ENCODE measurements around the gene TRPV4. TPM values are rescaled to one million over a fixed set of nuclear protein-coding genes. Genes with fewer than 3 reads are reported as not detected.

Gene TRPV4
- total RNA-seq, 6 experiments from 2014 or later: 5.3 to 10.3 (median 6.7) TPM

GRCh38 chr12:109800536-109800935, 32.7 kb downstream of the TRPV4 start:
- DNase-seq: no peak
- TF ChIP-seq CTCF (IDR thresholded peaks at IDR 0.05) (no peak), POLR2A (IDR thresholded peaks at IDR 0.05) (no peak)
- Histone ChIP-seq H3K4me1 (peaks cover 0 to 2% (median 0%) of the 10 kb centered on the region in 4 donors), H3K27ac (no peak overlapping the region), H3K4me3 (no peak overlapping the region), H3K27me3 (no peaks in the 10 kb centered on the region), H3K36me3 (peaks cover 0 to 12% (median 3%) of the 10 kb centered on the region in 4 donors), H3K9me3 (no peaks in the 10 kb centered on the region)
- 83% methylated on average over 1 of the region's 13 CpGs for WGBS (ENCODE audit: insufficient coverage, low coverage, low lambda C conversion rate, missing lambda C conversion rate)
- intact Hi-C loops (cut with DNase I): no loop called here
- ATAC-seq: no peak

GRCh38 chr12:109798691-109799090, 34.5 kb downstream of the TRPV4 start:
- no peak for DNase-seq
- Histone ChIP-seq H3K4me1 (no peaks in the 10 kb centered on the region), H3K9me3 (no peaks in the 10 kb centered on the region), H3K27ac (no peak overlapping the region), H3K4me3 (no peak overlapping the region), H3K27me3 (no peaks in the 10 kb centered on the region), H3K36me3 (peaks cover 0 to 6% (median 3%) of the 10 kb centered on the region in 4 donors)
- peak in 1 of 4 donors; percentile 9 for ATAC-seq
- 40% methylated on average over 1 of the region's 20 CpGs for WGBS (ENCODE audit: insufficient coverage, low coverage, low lambda C conversion rate, missing lambda C conversion rate)
- TF ChIP-seq POLR2A (IDR thresholded peaks at IDR 0.05) (no peak), CTCF (IDR thresholded peaks at IDR 0.05) (no peak)
- intact Hi-C loops (cut with DNase I): no loop called here

- H3K9me3 ChIP-seq: no peaks in the 10 kb centered on the region
- H3K27me3 ChIP-seq: no peaks in the 10 kb centered on the region
- ATAC-seq: no peak
- H3K4me3 ChIP-seq: no peak overlapping the region
- peaks cover 0 to 6% (median 3%) of the 10 kb centered on the region in 4 donors for H3K36me3 ChIP-seq
- no peak overlapping the region for H3K27ac ChIP-seq
- H3K4me1 ChIP-seq: no peaks in the 10 kb centered on the region
- TF ChIP-seq POLR2A (IDR thresholded peaks at IDR 0.05) (no peak), CTCF (IDR thresholded peaks at IDR 0.05) (peak in 2 of 4 donors; percentile 5 to 7)
- DNase-seq: no peak
- intact Hi-C loops (cut with DNase I): no loop called here
- WGBS (ENCODE audit: insufficient coverage, low coverage, low lambda C conversion rate, missing lambda C conversion rate): 55% methylated on average over 6 of the region's 19 CpGs
Measured at GRCh38 chr12:109797905-109798669, 35.1 kb downstream of the TRPV4 start.

- intact Hi-C loops (cut with DNase I): no loop called here
- ATAC-seq (no peak), DNase-seq (no peak)
- no peaks in the 10 kb centered on the region for H3K9me3 ChIP-seq
- no peaks in the 10 kb centered on the region for H3K27me3 ChIP-seq
- TF ChIP-seq CTCF (IDR thresholded peaks at IDR 0.05) (no peak), POLR2A (IDR thresholded peaks at IDR 0.05) (no peak)
- H3K4me3 ChIP-seq: no peak overlapping the region
- 83% methylated on average over 2 of the region's 2 CpGs for WGBS (ENCODE audit: insufficient coverage, low coverage, low lambda C conversion rate, missing lambda C conversion rate)
- no peak overlapping the region for H3K27ac ChIP-seq
- no peaks in the 10 kb centered on the region for H3K4me1 ChIP-seq
- H3K36me3 ChIP-seq: peaks cover 0 to 4% (median 2%) of the 10 kb centered on the region in 4 donors
Measured at GRCh38 chr12:109796057-109796456, 37.1 kb downstream of the TRPV4 start.
